NOMO-1 treated with dmso at 0.1 percent for 144 hours (cell line): Measurements from ENCODE around the gene TENT4B.
"Not testable (repeated sequence)": the region's sequence is repeated elsewhere in the genome, so short reads cannot be mapped to it uniquely, and the experiment has no call there.

Experiments
- DNase-seq: peaks from one replicate; lab custom pipeline; 2025; ENCODE audit not compliant: unreplicated experiment; lab: John Stamatoyannopoulos, UW

Gene TENT4B

DNA sequence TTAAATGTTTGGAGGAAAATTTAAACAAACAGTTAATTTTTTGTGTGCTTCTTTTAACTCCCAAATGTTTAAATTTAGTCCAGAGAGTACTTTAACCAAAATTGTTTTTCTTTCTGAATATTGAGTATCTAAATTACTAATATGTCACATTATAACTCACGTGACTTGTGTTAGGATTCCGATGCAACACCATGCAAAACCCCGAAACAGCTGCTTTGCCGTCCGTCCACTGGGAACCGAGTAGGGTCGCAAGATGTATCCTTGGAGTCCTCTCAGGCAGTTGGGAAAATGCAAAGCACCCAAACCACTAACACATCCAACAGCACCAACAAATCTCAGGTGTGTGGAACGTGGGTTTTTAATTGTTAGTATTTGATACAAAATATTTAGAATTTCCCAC lies 74.6 kb downstream of the TENT4B start:
- DNase-seq, result no peak

DNA sequence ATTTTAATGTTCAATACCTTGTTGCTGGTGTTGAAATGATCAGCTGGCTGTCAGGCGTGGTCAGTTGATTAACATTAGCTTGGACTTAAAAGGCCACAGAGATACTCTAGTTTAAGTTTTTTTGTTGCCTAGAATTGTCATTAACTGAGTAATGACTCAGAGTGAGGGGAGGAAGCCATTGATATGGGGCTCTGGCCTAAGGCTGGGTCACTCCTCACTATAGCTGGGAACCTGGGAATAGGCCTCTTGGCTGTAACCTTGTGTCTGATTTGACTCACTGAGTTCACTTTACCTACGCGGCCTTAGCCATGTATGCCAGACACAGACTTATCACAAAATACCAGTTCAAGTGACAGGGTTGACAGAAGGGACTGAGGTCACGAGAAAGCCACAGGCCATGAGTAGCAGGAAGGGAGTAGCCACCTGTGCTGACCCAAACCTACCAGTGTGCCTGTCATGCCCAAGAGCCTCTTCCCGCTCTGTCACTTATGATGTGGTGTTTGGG lies 75.3 kb downstream of the TENT4B start:
- no peak for DNase-seq

DNA sequence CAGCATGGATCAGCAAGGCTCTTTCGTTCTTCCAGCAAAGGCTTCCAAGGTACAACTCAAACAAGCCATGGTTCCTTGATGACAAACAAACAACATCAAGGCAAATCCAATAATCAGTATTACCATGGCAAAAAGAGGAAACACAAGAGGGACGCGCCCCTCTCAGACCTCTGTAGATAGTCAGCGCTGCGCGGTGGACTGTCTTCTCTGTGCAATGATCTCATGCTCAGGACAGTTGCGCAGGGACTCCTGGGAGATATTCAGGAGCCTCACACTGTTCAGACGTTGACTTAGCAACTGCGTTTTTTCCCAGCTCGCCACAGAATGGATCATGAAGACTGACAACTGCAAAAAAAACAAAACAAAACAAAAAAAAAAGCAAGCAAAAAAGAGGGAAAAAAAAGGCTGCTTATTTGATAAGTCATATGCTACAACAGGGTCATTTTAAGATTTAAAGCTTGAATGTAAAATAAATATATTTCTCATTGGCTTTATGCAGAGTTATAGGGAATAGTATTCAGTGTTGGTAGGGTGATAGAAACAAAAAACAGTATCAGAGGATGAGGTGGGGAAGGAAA lies 76.1 kb downstream of the TENT4B start:
- DNase-seq, result no peak

DNA sequence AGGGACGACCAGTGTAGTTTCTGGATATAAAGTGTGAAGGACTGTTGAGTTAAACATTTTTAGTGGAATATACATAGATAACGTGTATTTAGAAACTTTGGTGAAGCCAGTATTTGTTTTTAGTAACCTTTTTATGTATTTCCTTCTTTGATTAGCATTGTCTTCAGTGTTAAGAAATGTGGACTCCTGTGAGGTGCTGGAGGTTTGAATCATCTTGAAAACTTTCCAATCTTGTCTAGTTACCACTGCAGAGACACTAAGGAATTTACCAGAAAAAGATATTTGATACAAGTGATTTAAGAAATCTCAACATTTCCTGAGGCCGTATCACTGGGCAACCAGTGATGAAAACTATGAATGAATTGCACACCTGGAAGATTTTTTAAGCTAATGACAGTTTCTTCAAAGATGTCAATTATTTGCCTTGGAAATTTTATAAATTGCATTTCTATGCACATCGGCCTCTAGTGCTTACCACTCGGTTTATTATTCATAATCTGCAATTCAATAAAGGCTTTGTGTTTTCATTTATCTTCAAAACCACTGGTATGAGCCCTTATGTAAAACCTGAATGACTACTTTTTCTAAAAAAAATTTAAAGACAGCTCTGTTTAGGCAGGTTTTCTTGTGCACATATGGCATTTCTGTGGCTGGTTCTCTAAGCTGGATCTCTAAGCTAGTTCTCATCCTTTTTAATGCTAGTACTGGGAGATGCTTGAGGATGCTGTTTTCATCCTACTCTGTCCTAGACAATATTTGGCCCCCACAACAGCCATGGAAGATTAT lies 81.9 kb downstream of the TENT4B start:
- no peak for DNase-seq

DNA sequence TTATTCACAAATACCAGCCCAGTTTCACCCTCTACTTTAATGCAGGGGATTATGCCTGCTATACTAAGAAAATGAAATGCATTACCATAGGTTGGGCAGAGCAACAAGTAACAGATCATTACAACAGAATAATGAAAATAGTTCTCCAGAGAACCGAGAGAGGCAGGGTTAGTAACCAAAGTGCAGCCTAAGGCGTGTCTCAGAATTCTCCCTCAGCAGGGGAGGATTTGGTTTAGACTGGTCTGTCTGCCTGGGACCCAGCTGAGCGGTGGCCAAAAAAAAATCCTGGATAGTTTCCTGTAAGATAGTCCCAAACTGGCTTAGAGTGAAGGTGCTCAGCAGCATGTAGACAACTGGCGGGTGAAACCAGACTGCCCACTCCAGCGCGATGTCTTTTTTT lies 82.5 kb downstream of the TENT4B start:
- no peak for DNase-seq

DNA sequence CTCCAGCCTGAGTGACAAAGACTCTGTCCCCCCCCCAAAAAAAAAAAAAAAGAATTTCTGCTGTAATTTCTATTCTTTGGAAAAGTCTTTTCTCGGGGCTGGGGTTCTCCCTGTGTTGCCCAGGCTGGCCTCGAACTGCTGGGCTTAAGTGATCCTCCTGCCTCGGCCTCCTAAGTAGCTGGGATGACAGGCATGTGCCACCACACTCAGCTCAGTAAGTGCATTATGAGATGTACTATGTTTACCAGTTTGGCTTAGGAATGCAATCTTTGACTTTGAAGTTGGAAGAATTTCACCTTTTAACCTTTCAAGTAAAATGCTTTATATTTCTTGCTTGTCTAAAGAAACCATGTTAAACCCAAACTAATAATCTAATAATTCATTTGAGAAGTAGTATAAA lies 85.2 kb downstream of the TENT4B start:
- DNase-seq, result no peak

DNA sequence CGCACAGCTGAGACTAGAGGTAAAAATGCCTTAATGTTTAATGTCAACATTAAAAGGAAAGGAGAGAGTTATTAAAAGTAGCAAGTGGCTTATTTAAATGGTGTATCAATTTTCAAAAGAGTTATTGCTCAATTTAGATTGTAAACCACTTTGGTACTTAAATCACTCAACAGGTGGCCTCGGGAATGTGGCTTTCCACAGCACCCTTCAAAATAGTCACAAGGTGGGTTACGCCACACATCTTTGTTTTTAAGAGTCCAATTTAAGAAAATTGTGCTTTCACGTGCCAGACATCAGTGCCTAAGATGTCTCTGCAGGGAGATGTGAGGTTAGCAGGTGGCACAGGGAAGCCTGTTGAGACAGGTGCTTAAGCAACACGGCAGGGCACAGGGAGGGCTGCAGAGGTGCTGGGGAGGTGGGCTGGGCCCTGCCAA lies 85.8 kb downstream of the TENT4B start:
- no peak for DNase-seq

DNA sequence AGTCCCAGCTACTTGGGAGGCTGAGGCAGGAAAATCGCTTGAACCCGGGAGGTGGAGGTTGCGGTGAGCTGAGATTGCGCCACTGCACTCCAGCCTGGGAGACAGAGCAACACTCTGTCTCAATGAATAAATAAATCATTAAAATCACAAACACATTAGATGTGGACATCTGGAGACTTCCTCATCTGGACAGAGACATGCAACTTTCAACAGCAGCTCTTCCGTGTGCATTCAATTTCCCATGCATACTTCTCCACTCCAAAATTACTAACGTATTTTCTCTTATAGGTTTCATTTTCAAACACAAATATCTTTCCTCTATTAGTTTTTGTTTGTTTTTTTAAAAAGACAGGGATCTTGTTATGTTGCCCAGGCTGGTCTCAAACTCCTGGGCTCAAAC lies 89.9 kb downstream of the TENT4B start:
- not testable (repeated sequence) for DNase-seq

DNA sequence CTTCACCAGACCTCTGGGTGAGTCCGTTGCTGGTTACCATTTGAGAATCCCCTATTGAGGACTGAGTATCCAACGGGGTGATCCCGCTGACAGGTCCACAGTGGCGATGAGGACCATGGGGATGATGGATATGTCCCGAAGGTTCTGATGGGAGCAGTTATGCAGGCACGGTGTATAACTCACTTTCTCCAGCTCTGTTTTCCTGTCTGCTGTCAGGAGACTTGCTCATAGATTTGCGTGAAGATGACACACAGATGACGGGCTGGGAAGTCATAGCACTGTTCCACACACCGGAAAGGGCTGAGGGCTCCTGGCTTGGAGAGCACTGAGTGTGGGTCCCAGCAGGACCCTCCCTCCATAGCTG lies 91.0 kb downstream of the TENT4B start:
- DNase-seq, result no peak

DNA sequence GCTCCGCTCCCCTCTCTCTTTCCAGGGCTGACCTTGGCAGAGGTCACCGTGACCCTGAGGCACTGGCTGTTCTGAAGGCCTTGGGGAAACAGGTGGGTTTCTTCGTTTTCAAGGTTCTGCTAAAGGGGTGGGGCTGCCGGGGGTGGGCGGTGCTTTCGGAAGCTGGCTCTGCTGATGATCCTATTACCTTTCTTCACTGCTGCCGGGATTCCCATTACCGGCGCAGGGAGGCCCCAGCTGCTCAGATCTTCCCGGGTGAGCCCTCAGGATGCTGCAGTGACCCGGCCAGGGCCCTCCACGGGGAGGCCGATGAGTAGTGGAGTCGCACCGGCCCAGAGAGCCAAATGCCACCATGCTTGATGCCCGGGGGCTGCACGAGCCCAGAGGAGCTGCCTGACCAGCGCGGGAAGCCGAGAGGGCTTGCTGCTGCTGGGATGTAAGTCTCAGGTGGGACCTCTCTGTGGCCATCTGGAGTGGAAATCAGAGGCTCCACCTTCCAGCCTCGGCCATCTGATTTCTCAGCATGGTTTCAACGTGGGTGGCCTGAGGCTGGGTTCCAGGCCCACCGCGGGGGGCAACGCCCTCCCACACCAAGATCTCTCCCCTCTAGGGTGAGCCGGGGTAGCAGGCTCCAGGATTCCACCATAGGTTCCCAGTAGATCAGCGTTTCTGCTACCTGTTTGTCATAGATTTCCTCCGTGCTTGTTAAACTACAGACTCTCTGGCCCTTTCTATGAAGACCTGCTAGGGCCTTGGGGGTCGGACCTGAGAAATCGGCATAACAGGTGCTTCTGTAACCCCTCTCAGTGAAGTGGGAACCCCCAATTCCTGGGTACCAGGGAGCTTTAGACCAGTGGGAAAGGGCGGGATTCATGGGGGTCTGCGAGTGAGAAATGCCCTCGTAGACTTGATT lies 91.7 kb downstream of the TENT4B start:
- DNase-seq, result no peak

DNA sequence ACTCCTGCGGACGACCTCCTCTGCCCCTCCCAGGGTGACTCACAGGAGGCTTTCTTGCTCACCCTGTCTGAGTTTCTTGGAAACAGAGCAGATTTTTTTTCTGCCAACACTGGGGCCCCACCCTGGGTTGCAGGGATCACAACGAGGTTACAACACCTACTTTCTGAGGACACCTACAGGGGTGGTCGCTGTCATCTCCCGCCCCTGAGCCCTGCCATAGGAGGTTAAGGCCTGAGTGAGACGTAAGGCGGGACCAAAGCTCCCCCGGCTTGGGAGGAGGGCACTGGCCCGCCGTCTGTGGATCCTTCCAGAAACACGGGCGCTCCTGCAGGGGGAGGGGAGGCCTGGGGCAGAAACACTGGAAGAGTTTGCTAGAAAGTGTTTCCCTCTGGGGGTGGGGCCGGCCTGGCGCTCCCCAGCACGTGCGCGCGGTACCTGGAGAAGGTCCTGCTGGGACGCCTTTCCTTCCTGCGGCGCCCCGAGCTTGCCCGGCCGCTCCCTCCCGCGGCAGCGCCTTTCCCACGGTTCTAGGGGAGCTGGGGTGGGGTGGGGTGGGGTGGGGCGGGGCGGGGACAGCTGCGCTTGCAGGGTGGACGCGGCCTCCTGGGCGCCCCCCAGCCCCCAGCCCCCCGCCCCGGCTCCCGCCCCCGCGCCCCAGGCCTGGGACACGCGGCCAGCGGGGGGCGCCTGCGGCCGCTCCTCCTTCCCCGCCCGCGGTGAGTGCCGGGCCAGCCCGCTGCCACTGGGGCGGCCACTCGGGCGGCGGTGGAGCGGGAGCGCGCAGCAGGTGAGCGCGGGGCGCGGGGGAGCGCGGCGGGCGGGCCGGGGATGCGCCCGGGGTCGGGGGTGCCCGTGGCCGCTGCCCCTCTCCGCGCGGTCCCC lies 92.6 kb downstream of the TENT4B start:
- DNase-seq, result no peak

DNA sequence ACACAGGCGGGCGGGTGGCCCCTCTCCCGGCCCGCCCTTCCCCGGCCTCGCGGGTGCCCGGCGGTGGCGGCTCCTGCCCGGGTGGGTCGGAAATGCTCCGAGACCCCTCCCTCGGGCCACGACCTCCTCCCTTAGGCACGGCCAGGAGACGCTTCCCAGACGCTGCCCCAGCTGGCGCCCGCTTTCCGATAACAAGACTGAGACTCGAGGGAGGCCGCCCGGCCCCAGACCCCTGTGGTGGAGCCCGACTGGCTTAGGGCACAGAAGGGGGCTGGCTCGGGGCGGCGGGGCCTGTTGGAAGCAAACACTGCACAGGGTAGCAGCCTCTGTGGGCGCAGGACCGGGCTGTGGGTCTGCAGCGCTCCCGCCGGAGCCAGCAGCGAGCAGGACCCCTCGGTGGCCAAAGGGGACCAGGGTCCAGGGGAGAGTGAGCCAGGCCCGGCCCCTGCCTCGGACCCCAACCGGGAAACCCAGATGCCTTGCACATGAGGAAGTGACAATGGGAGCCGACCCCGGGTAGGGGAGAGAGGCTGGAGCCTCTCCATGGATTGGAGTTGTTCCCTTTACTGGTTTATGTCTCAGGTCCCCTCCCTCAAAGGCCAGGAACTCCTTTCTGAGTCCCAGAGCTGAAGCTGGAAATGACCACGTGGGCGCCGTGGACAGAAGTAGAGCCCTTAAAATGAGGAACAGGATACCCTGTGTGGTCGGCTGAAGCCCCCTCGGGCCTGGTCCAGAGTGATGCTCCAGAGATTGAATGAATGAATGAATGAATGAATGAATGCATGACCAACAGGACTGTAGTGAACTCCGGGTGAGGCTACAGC lies 93.4 kb downstream of the TENT4B start:
- DNase-seq, result no peak

DNA sequence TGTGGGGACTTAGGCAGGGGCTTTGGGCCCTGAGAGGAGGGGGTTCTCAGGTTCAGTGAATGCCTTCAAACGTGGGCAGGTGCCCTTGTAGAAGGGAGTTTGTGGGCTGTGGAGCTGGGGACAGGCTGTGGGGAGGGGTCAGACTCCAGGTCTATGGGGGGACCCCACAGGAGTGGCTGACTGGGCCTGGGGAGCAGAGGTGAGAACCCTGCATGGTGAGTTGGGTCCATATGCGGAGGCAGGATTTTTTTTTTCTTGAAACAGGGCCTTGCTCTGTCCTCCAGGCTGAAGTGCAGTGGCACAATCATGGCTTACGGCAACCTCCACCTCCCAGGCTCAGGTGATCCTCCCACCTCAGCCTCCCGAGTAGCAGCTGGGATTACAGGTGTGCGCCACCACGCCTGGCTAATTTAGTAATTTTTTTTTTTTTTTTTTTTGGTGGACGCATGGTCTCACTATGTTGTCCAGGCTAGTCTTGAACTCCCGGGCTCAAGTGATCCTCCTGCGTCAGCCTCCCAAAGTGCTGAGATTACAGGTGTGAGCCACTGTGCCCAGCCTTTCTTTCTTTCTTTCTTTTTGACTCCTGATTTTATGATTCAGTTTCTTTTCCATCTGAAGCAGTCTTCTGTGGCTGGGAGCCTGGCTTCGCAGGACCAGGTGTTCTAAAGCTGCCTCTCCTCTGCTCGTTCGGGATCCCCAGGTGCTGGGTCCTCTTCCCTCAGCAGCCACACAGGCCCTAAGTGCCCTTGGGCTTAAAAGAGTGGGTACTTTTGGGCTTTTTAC lies 94.2 kb downstream of the TENT4B start:
- DNase-seq, result no peak

DNA sequence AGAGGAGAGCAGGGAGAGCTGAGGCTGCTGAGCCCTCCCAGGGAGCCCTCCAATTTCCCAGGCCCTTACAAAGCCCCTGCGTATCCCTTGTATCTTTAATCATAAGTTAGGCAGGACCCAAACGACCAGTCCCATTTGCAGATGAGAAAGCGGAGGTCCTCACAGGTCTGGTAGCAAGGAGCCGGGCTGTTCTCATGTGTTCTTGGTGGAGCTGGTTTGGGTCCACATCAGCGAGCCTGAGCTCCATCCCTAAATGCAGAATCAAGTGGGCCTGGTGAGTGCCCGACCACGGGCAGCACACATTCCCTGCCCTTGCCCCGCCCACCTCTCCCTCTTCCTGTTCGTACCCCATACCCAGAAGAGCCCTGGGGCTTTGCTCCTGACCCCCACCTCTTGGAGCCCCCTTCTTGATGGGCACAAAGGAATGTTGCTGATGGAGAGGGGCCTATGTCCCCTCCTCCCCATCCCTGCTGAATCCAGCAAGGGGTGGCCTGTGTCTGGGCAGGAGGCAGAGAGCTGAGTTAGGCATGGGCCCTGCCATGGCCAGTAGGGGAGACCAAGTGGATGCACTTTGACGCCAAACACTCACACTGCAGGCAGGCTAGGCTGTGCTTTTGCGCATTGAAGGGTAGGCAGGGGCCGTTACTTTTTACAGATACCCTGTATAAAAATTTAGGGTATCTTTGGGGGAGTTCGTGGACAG lies 95.0 kb downstream of the TENT4B start:
- DNase-seq, result no peak

DNA sequence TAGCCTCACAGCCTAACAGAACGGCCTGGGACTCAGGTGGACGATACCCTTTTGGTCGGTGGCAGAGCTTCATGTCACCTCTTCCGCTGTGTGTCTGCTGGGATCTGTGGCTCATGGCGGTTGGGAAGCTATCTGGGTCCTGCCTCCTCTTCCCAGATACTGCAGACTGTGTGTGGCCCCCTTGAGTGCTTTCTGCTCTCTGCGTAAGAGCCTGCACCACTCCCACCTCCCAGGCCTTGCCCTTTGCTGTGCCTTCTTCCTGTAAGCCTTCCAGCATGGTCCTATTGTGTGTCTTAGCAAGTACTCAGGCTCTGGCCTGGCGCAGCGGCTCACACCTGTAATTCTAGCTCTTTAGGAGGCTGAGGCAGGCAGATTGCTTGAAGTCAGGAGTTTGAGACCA lies 95.7 kb downstream of the TENT4B start:
- DNase-seq, result no peak

DNA sequence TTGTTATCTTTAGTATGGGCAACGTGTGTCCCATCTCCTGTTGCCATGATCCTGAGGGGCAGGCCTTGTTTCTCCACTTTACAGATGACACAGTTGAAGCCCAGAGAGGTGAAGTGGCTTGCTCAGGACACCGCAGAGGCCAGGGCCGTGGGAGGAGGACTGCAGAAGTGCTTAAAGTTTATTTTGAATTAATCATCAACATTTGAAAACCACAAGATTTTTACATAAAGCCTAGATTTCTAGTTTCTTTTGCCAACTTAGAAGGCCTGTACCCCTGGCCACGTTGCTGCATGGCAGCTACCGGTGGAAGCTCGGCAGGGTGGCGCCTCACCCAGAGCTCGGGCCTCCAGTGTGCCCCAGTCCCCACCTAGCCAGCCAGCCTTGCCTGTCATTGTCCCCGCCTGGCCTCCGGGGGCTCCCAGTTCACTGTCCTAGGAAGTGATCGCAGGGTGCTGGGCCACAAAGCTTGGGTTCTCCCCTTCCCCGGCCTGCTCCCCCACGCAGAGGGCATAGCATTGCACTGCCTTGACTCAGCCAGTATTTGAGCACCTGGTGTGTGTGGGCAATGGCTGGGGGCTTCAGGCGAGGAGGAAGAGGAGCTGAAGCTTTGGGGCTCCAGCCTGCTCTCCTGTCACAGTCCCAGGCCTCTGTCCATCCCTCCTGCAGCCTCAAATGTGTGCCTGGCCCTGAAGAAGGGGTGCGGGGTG lies 98.4 kb downstream of the TENT4B start:
- no peak for DNase-seq

DNA sequence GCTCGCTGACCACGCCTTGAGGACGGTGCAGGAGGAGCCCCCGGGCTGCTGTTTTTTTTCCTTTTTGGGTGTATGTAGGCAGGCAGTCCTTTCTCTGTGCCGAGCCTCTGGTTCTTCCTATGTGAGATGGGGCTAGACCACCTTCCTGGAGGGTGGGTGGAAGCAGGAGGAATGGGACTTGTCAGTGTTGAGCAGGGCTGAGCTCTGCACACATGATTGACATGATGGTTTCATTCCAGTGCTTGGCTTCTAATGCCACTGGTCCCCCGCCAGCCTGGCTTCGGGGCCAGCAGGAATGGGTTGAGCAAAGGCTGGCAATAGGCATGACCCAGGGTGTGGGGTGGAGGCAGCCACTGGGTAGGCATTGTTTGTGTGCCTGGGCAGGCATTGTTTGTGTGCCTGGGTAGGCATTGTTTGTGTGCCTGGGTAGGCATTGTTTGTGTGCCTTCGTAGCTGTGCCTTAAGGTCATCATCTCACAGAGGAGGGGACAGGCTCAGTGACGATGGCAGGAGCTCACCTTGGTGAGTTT lies 99.0 kb downstream of the TENT4B start:
- DNase-seq, result no peak
